ENCODE results near the gene TNFRSF12A. TPM values are rescaled to one million over a fixed set of nuclear protein-coding genes. Genes with fewer than 3 reads are reported as not detected.

TNFRSF12A gene
- total and polyA plus RNA-seq, 3 donors from 2014 or later: 12.8 to 33.4 (median 16.8) TPM

- intact Hi-C loops (cut with DNase I; ENCODE audit: low total_unique reads): no loop called here
- no peaks in the 10 kb centered on the region for H3K27me3 ChIP-seq
- DNase-seq: no peak
- TF ChIP-seq POLR2A (IDR thresholded peaks at IDR 0.05) (no peak), CTCF (IDR thresholded peaks at IDR 0.05) (no peak)
- no peak overlapping the region for H3K4me3 ChIP-seq
- peaks cover 5% of the 10 kb centered on the region for H3K4me1 ChIP-seq
- H3K36me3 ChIP-seq (ENCODE audit: low read depth, missing control alignments): no peaks in the 10 kb centered on the region
- H3K27ac ChIP-seq: no peak overlapping the region
- no peaks in the 10 kb centered on the region for H3K9me3 ChIP-seq
- 93 to 94% methylated on average over 7 of the region's 7 CpGs for WGBS, 2 donors
Measured at GRCh38 chr16:3071655-3072054, 51.5 kb downstream of the TNFRSF12A start.

Small RNAs within 50 kb of the gene (small RNA-seq; reads per million reads assigned to genes)
- 0 reads per million in 2 donors for gene LINC00514

Other genes with a start within 250 kb of the TNFRSF12A start
- 100 to 1,000 TPM; 377 to 381 TPM for gene ELOB, start 243.1 kb upstream of the TNFRSF12A start, total RNA-seq
- gene ELOB, start 243.1 kb upstream of the TNFRSF12A start, polyA plus RNA-seq (ENCODE audit: insufficient read depth, low read depth, low replicate concordance): 582 TPM
- gene PRSS33, start 232.8 kb upstream of the TNFRSF12A start, total RNA-seq: under 1 TPM in 1 of 2 donors, not detected in 1; 0.93 TPM
- 4.4 TPM for gene PRSS33, start 232.8 kb upstream of the TNFRSF12A start, polyA plus RNA-seq (ENCODE audit: insufficient read depth, low read depth, low replicate concordance)
- gene PRSS41, start 221.9 kb upstream of the TNFRSF12A start, total RNA-seq: 1 to 10 TPM in 1 of 2 donors, under 1 TPM in 1; 0.43 to 2.1 TPM
- gene PRSS41, start 221.9 kb upstream of the TNFRSF12A start, polyA plus RNA-seq (ENCODE audit: insufficient read depth, low read depth, low replicate concordance): 0.88 TPM
- 100 to 1,000 TPM in 1 of 2 donors, 10 to 100 TPM in 1; 62.5 to 130 TPM for gene PRSS21, start 203.1 kb upstream of the TNFRSF12A start, total RNA-seq
- gene PRSS21, start 203.1 kb upstream of the TNFRSF12A start, polyA plus RNA-seq (ENCODE audit: insufficient read depth, low read depth, low replicate concordance): 153 TPM
- gene ZG16B, start 190.1 kb upstream of the TNFRSF12A start, total RNA-seq: 1 to 10 TPM; 1.7 to 3.5 TPM
- 1.8 TPM for gene ZG16B, start 190.1 kb upstream of the TNFRSF12A start, polyA plus RNA-seq (ENCODE audit: insufficient read depth, low read depth, low replicate concordance)
- not detected for gene PRSS22, start 162.2 kb upstream of the TNFRSF12A start, total RNA-seq
- gene PRSS22, start 162.2 kb upstream of the TNFRSF12A start, polyA plus RNA-seq (ENCODE audit: insufficient read depth, low read depth, low replicate concordance): 0.38 TPM
- gene FLYWCH2, start 137.2 kb upstream of the TNFRSF12A start, total RNA-seq: 10 to 100 TPM; 96.1 to 96.5 TPM
- 42.3 TPM for gene FLYWCH2, start 137.2 kb upstream of the TNFRSF12A start, polyA plus RNA-seq (ENCODE audit: insufficient read depth, low read depth, low replicate concordance)
- 10 to 100 TPM; 26.7 to 31.0 TPM for gene FLYWCH1, start 108.4 kb upstream of the TNFRSF12A start, total RNA-seq
- gene FLYWCH1, start 108.4 kb upstream of the TNFRSF12A start, polyA plus RNA-seq (ENCODE audit: insufficient read depth, low read depth, low replicate concordance): 12.5 TPM
- 1 to 10 TPM; 1.7 TPM for gene KREMEN2, start 56.1 kb upstream of the TNFRSF12A start, total RNA-seq
- gene KREMEN2, start 56.1 kb upstream of the TNFRSF12A start, polyA plus RNA-seq (ENCODE audit: insufficient read depth, low read depth, low replicate concordance): 0.86 TPM
- gene PAQR4, start 51.0 kb upstream of the TNFRSF12A start, total RNA-seq: 1 to 10 TPM; 6.4 to 7.1 TPM
- gene PAQR4, start 51.0 kb upstream of the TNFRSF12A start, polyA plus RNA-seq (ENCODE audit: insufficient read depth, low read depth, low replicate concordance): 6.2 TPM
- gene PKMYT1, start 39.9 kb upstream of the TNFRSF12A start, total RNA-seq: 100 to 1,000 TPM in 1 of 2 donors, 10 to 100 TPM in 1; 76.4 to 146 TPM
- gene PKMYT1, start 39.9 kb upstream of the TNFRSF12A start, polyA plus RNA-seq (ENCODE audit: insufficient read depth, low read depth, low replicate concordance): 119 TPM
- gene CLDN9, start 7.4 kb upstream of the TNFRSF12A start, total RNA-seq: under 1 TPM; 0.37 to 0.39 TPM
- gene CLDN9, start 7.4 kb upstream of the TNFRSF12A start, polyA plus RNA-seq (ENCODE audit: insufficient read depth, low read depth, low replicate concordance): 0.34 TPM
- gene CLDN6, start 2.2 kb upstream of the TNFRSF12A start, total RNA-seq: under 1 TPM; 0.55 to 0.74 TPM
- 0.70 TPM for gene CLDN6, start 2.2 kb upstream of the TNFRSF12A start, polyA plus RNA-seq (ENCODE audit: insufficient read depth, low read depth, low replicate concordance)
- 10 to 100 TPM; 30.2 to 39.4 TPM for gene HCFC1R1, start 3.6 kb downstream of the TNFRSF12A start, total RNA-seq
- 94.5 TPM for gene HCFC1R1, start 3.6 kb downstream of the TNFRSF12A start, polyA plus RNA-seq (ENCODE audit: insufficient read depth, low read depth, low replicate concordance)
- 10 to 100 TPM; 17.3 to 27.3 TPM for gene THOC6, start 3.7 kb downstream of the TNFRSF12A start, total RNA-seq
- 19.6 TPM for gene THOC6, start 3.7 kb downstream of the TNFRSF12A start, polyA plus RNA-seq (ENCODE audit: insufficient read depth, low read depth, low replicate concordance)
- 1 to 10 TPM in 1 of 2 donors, under 1 TPM in 1; 0.37 to 1.3 TPM for gene BICDL2, start 16.6 kb downstream of the TNFRSF12A start, total RNA-seq
- 0.29 TPM for gene BICDL2, start 16.6 kb downstream of the TNFRSF12A start, polyA plus RNA-seq (ENCODE audit: insufficient read depth, low read depth, low replicate concordance)
- 1 to 10 TPM in 1 of 2 donors, under 1 TPM in 1; 0.62 to 1.5 TPM for gene MMP25, start 26.2 kb downstream of the TNFRSF12A start, total RNA-seq
- gene MMP25, start 26.2 kb downstream of the TNFRSF12A start, polyA plus RNA-seq (ENCODE audit: insufficient read depth, low read depth, low replicate concordance): 0.53 TPM
- gene IL32, start 45.3 kb downstream of the TNFRSF12A start, total RNA-seq: 10 to 100 TPM; 27.1 to 33.0 TPM
- 62.2 TPM for gene IL32, start 45.3 kb downstream of the TNFRSF12A start, polyA plus RNA-seq (ENCODE audit: insufficient read depth, low read depth, low replicate concordance)
- gene ZSCAN10, start 78.9 kb downstream of the TNFRSF12A start, total RNA-seq: under 1 TPM; 0.79 to 0.93 TPM
- 0.91 TPM for gene ZSCAN10, start 78.9 kb downstream of the TNFRSF12A start, polyA plus RNA-seq (ENCODE audit: insufficient read depth, low read depth, low replicate concordance)
- 10 to 100 TPM in 1 of 2 donors, 1 to 10 TPM in 1; 9.8 to 19.4 TPM for gene ZNF205, start 92.2 kb downstream of the TNFRSF12A start, total RNA-seq
- gene ZNF205, start 92.2 kb downstream of the TNFRSF12A start, polyA plus RNA-seq (ENCODE audit: insufficient read depth, low read depth, low replicate concordance): 5.5 TPM
- 10 to 100 TPM; 43.1 to 57.3 TPM for gene ZNF213, start 114.7 kb downstream of the TNFRSF12A start, total RNA-seq
- 46.8 TPM for gene ZNF213, start 114.7 kb downstream of the TNFRSF12A start, polyA plus RNA-seq (ENCODE audit: insufficient read depth, low read depth, low replicate concordance)
- gene OR1F1, start 167.8 kb downstream of the TNFRSF12A start, total RNA-seq: not detected
- gene OR1F1, start 167.8 kb downstream of the TNFRSF12A start, polyA plus RNA-seq (ENCODE audit: insufficient read depth, low read depth, low replicate concordance): not detected
- 10 to 100 TPM; 45.2 to 48.3 TPM for gene ZNF200, start 214.8 kb downstream of the TNFRSF12A start, total RNA-seq
- 41.9 TPM for gene ZNF200, start 214.8 kb downstream of the TNFRSF12A start, polyA plus RNA-seq (ENCODE audit: insufficient read depth, low read depth, low replicate concordance)
- 1 to 10 TPM; 5.2 to 5.7 TPM for gene MEFV, start 236.3 kb downstream of the TNFRSF12A start, total RNA-seq
- 2.6 TPM for gene MEFV, start 236.3 kb downstream of the TNFRSF12A start, polyA plus RNA-seq (ENCODE audit: insufficient read depth, low read depth, low replicate concordance)